ENCODE data around the gene PLEKHG7.
A peak's percentile ranks its signal among the peaks of the same experiment; 100 is the strongest.
"Not testable (repeated sequence)": the region's sequence is repeated elsewhere in the genome, so short reads cannot be mapped to it uniquely, and the experiment has no call there.

PLEKHG7 gene

GRCh38 chr12:92715625-92716024 is 12.8 kb downstream of the PLEKHG7 start:
- no peak for DNase-seq

GRCh38 chr12:92717202-92717601 is 14.4 kb downstream of the PLEKHG7 start:
- peak; percentile 38 for DNase-seq

GRCh38 chr12:92718483-92718990 is 15.7 kb downstream of the PLEKHG7 start:
- DNase-seq = no peak

- no peak for DNase-seq
These were observed 16.9 kb downstream of the PLEKHG7 start for GRCh38 chr12:92719674-92720073.

- no peak for DNase-seq
These were observed 18.3 kb downstream of the PLEKHG7 start for GRCh38 chr12:92721130-92721529.

GRCh38 chr12:92721656-92722055 is 18.9 kb downstream of the PLEKHG7 start:
- DNase-seq = no peak

GRCh38 chr12:92722897-92723296 is 20.1 kb downstream of the PLEKHG7 start:
- no peak for DNase-seq

- DNase-seq = no peak
These were observed 24.1 kb downstream of the PLEKHG7 start for GRCh38 chr12:92726850-92727249.

GRCh38 chr12:92729773-92730305 is 27.1 kb downstream of the PLEKHG7 start:
- peak; percentile 38 for DNase-seq

- DNase-seq = no peak
These were observed 28.0 kb downstream of the PLEKHG7 start for GRCh38 chr12:92730758-92731157.

GRCh38 chr12:92732216-92732615 is 29.4 kb downstream of the PLEKHG7 start:
- no peak for DNase-seq

GRCh38 chr12:92732716-92733115 is 29.9 kb downstream of the PLEKHG7 start:
- DNase-seq = no peak

- DNase-seq = no peak
These were observed 30.4 kb downstream of the PLEKHG7 start for GRCh38 chr12:92733181-92733580.

GRCh38 chr12:92733661-92734060 is 30.9 kb downstream of the PLEKHG7 start:
- no peak for DNase-seq

- no peak for DNase-seq
These were observed 32.4 kb downstream of the PLEKHG7 start for GRCh38 chr12:92735131-92735721.

- DNase-seq = no peak
These were observed 33.8 kb downstream of the PLEKHG7 start for GRCh38 chr12:92736605-92737004.

GRCh38 chr12:92737855-92738850 is 35.4 kb downstream of the PLEKHG7 start:
- DNase-seq = no peak

- no peak for DNase-seq
These were observed 36.3 kb downstream of the PLEKHG7 start for GRCh38 chr12:92739113-92739512.

GRCh38 chr12:92740411-92740810 is 37.6 kb downstream of the PLEKHG7 start:
- DNase-seq = no peak

GRCh38 chr12:92743026-92743425 is 40.2 kb downstream of the PLEKHG7 start:
- no peak for DNase-seq

- peak; percentile 46 for DNase-seq
These were observed 43.2 kb downstream of the PLEKHG7 start for GRCh38 chr12:92745856-92746550.

- DNase-seq = no peak
These were observed 44.4 kb downstream of the PLEKHG7 start for GRCh38 chr12:92747151-92747550.

- not testable (repeated sequence) for DNase-seq
These were observed 46.9 kb downstream of the PLEKHG7 start for GRCh38 chr12:92749691-92750090.

All from suppressor macrophage treated with lipopolysaccharide for 4 hours (primary cell).